K562 (cell line): ENCODE data around the gene PPFIA3. TPM values are rescaled to one million over a fixed set of nuclear protein-coding genes. Genes with fewer than 3 reads are reported as not detected.
A peak's percentile ranks its signal among the peaks of the same experiment; 100 is the strongest.

Experiments
- BRF1 ChIP-seq: IDR thresholded peaks from 3 replicates; pipeline ENCODE4 v1.6.1; 2011; ENCODE audit warnings: borderline replicate concordance, mild to moderate bottlenecking; ENCODE audit not compliant: insufficient read length; ENCODE audit errors: extremely low read depth
- DPF2 ChIP-seq: fragments of 450-650 bp; IDR thresholded peaks from 2 replicates; pipeline ENCODE4 v1.6.1; 2016
- E2F3 ChIP-seq: fragments of 250-450 bp; sonication (Bioruptor Pico); IDR thresholded peaks from 2 replicates; pipeline ENCODE4 v1.4.0; 2020; ENCODE audit warnings: mild to moderate bottlenecking
- EZH2 ChIP-seq: IDR thresholded peaks from 2 replicates; pipeline ENCODE4 v1.6.1; 2012; ENCODE audit warnings: low read depth, mild to moderate bottlenecking, inconsistent platforms, low read length, borderline replicate concordance
- HDAC1 ChIP-seq, 2 experiments: fragments of 450-650 bp; IDR thresholded peaks; 2 replicates each; pipeline ENCODE4 v1.6.1; 2016 to 2017; ENCODE audit warnings: inconsistent platforms in 1 of 2, mild to moderate bottlenecking in 1 of 2, moderate library complexity in 1 of 2
- HDAC8 ChIP-seq: fragments of 450-650 bp; IDR thresholded peaks from 2 replicates; pipeline ENCODE4 v1.6.1; 2016; ENCODE audit warnings: mild to moderate bottlenecking, missing genetic modification characterization, moderate library complexity, missing compliant biosample characterization
- ILK ChIP-seq: fragments of 450-650 bp; IDR thresholded peaks from 2 replicates; pipeline ENCODE4 v1.6.1; 2016; ENCODE audit warnings: missing genetic modification characterization, low read depth, mild to moderate bottlenecking, missing compliant biosample characterization, moderate library complexity, borderline replicate concordance
- KDM2B ChIP-seq: fragments of 250-450 bp; sonication (Bioruptor Pico); IDR thresholded peaks from 2 replicates; pipeline ENCODE4 v1.8.0; 2021; ENCODE audit warnings: mild to moderate bottlenecking, moderate library complexity
- MYC ChIP-seq, 2 experiments: fragments of 250-450 bp in 1 of 2; sonication (Bioruptor Pico) in 1 of 2; IDR thresholded peaks; 2 replicates each; pipeline versions ENCODE4 v1.5.1 to v1.6.1; 2012 to 2021; ENCODE audit warnings: low read depth in 2 of 2, borderline replicate concordance in 1 of 2, improper control_type of control experiment in 1 of 2, low read length in 1 of 2, mild to moderate bottlenecking in 1 of 2, moderate library complexity in 1 of 2
- NFE2 ChIP-seq: IDR thresholded peaks from 2 replicates; pipeline ENCODE4 v1.6.1; 2014; ENCODE audit warnings: antibody characterized with exemption, low read depth
- NFXL1 ChIP-seq: fragments of 450-650 bp; formaldehyde crosslinking; IDR thresholded peaks from 2 replicates; pipeline ENCODE4 v1.4.0; 2021; ENCODE audit warnings: mild to moderate bottlenecking
- PHB2 ChIP-seq: fragments of 450-650 bp; IDR thresholded peaks from 2 replicates; pipeline ENCODE4 v1.6.1; 2017; ENCODE audit warnings: low read depth
- RBFOX2 ChIP-seq: fragments of 200-400 bp; formaldehyde crosslinking; IDR thresholded peaks from 2 replicates; pipeline ENCODE4 v1.6.1; 2017; ENCODE audit warnings: low read depth, mild to moderate bottlenecking, low read length, moderate library complexity
- RBM34 ChIP-seq: fragments of 200-400 bp; formaldehyde crosslinking; IDR thresholded peaks from 2 replicates; pipeline ENCODE4 v1.6.1; 2018; ENCODE audit warnings: low read length, borderline replicate concordance; ENCODE audit not compliant: insufficient read depth
- SPI1 ChIP-seq: IDR thresholded peaks from 2 replicates; pipeline ENCODE4 v1.6.1; 2011; ENCODE audit warnings: low read depth, low read length, control low read depth, borderline replicate concordance
- SRSF1 ChIP-seq: fragments of 200-400 bp; formaldehyde crosslinking; IDR thresholded peaks from 2 replicates; pipeline ENCODE4 v1.6.1; 2017; ENCODE audit warnings: mild to moderate bottlenecking, low read depth, low read length, moderate library complexity
- WHSC1 ChIP-seq: IDR thresholded peaks from one replicate; pipeline ENCODE4 v1.6.1; 2012; ENCODE audit warnings: low read length, control low read depth, inconsistent platforms
- ZKSCAN1 ChIP-seq: fragments of 150-350 bp; IDR thresholded peaks from 2 replicates; pipeline ENCODE4 v1.6.1; 2016; ENCODE audit warnings: low read depth, low read length
- ZNF146 ChIP-seq: IDR thresholded peaks from one replicate; pipeline ENCODE4 v1.6.1; 2018; ENCODE audit warnings: missing compliant biosample characterization; ENCODE audit not compliant: unreplicated experiment
- ZNF217 ChIP-seq: sonication (generic); formaldehyde crosslinking; IDR thresholded peaks from 2 replicates; pipeline ENCODE4 v1.8.0; 2022; ENCODE audit warnings: mild to moderate bottlenecking, missing genetic modification reagents
- ZNF584 ChIP-seq: fragments of 200-800 bp; sonication (Bioruptor generic); IDR thresholded peaks from 2 replicates; pipeline ENCODE4 v1.6.1; 2016; ENCODE audit warnings: low read depth, mild to moderate bottlenecking, missing genetic modification characterization, missing compliant biosample characterization
- ZNF586 ChIP-seq: fragments of 450-650 bp; formaldehyde crosslinking; conservative IDR thresholded peaks from 2 replicates; pipeline ENCODE4 v1.4.0; 2020; ENCODE audit warnings: mild to moderate bottlenecking, moderate library complexity
- polyA plus RNA-seq, 8 experiments: library from polyadenylated mRNA; depleted of rRNA in 4 of 8; stranded (reverse) in 5 of 8; unstranded in 3 of 8; fragments of >200 nt; fragmentation: Nextera tagmentation in 2 of 8; fragmentation: Illumina TruSeq in 1 of 8; extraction: Ambion mirVana in 2 of 8; extraction: Trizol in 1 of 8; gene quantifications; 2 replicates each; pipeline versions ENCODE4 v1.2.1 to v1.2.3, GENCODE V29; 2011 to 2014; ENCODE audit warnings: inconsistent platforms in 1 of 8, missing spikeins in 1 of 8
- total RNA-seq, 7 experiments: library from RNA; depleted of rRNA in 6 of 7; stranded (reverse); fragments of >200 nt in 6 of 7; fragmentation: Illumina TruSeq in 2 of 7; extraction: Trizol in 2 of 7; gene quantifications; 2 replicates each; pipeline versions ENCODE4 v1.2.1 to v1.2.3, GENCODE V29; 2011 to 2021; ENCODE audit warnings: low replicate concordance in 1 of 7
- TF ChIP-seq, protein P1 (sequence below): fragments of 250-450 bp; sonication (Bioruptor Pico); IDR thresholded peaks from 2 replicates; pipeline ENCODE4 v1.5.0; 2021
- TF ChIP-seq, protein P2 (sequence below): fragments of 450-650 bp; formaldehyde crosslinking; IDR thresholded peaks from 2 replicates; pipeline ENCODE4 v1.4.0; 2020; ENCODE audit warnings: mild to moderate bottlenecking, moderate library complexity
- TF ChIP-seq, protein P3 (sequence below): fragments of 250-450 bp; sonication (Bioruptor Pico); IDR thresholded peaks from 2 replicates; pipeline ENCODE4 v1.5.0; 2020; ENCODE audit warnings: mild to moderate bottlenecking
- TF ChIP-seq, protein P4 (sequence below), 2 experiments: fragments of 200-800 bp in 1 of 2; sonication (Bioruptor generic) in 1 of 2; sonication (generic) in 1 of 2; formaldehyde crosslinking in 1 of 2; IDR thresholded peaks in 1 of 2; conservative IDR thresholded peaks in 1 of 2; 2 replicates each; pipeline versions ENCODE4 v1.5.0 to v1.6.1; 2016 to 2020; ENCODE audit warnings: missing compliant biosample characterization in 1 of 2, missing genetic modification characterization in 1 of 2, missing genetic modification reagents in 1 of 2

The PPFIA3 gene
- total and polyA plus RNA-seq, 9 of the 15 experiments (the other 6 are each of a cell fraction or from before 2014, with no cell fraction given) = 0.10 to 53.0 (median 17.6) TPM

DNA sequence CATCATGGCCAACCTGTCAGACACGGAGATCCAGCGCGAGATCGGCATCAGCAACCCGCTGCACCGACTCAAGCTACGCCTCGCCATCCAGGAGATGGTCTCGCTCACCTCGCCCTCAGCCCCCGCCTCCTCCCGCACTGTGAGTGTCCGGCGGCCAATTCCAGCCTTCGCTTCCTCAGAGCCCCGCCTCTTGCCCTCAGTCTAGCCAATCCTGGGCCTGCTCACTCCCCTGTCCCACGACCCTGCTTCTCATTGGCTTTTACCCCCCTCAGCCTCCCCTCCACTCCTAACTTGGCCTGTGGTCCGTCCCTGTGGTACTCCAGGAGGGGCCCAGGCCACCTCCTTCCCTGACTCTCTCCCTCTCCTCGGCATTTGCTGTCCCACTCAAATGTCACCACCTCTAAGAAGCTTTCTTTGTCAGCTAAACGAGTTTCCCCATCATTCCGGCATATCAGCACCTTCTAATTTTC is 23.6 kb downstream of the PPFIA3 start (continued):
- no peak for TF ChIP-seq ZNF217 (CRISPR knock-in tag)
- TF ChIP-seq, protein P1, sequence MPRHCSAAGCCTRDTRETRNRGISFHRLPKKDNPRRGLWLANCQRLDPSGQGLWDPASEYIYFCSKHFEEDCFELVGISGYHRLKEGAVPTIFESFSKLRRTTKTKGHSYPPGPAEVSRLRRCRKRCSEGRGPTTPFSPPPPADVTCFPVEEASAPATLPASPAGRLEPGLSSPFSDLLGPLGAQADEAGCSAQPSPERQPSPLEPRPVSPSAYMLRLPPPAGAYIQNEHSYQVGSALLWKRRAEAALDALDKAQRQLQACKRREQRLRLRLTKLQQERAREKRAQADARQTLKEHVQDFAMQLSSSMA (CRISPR knock-in tag) = no peak
- no peak for TF ChIP-seq SRSF1
- no peak for TF ChIP-seq KDM2B (CRISPR knock-in tag)
- TF ChIP-seq HDAC8 (tag) = no peak
- no peak for TF ChIP-seq ZNF586 (CRISPR knock-in tag)
- no peak for TF ChIP-seq ILK (tag)
- no peak for TF ChIP-seq BRF1
- TF ChIP-seq EZH2 = no peak
- no peak for TF ChIP-seq NFXL1 (CRISPR knock-in tag)
- TF ChIP-seq, protein P2, sequence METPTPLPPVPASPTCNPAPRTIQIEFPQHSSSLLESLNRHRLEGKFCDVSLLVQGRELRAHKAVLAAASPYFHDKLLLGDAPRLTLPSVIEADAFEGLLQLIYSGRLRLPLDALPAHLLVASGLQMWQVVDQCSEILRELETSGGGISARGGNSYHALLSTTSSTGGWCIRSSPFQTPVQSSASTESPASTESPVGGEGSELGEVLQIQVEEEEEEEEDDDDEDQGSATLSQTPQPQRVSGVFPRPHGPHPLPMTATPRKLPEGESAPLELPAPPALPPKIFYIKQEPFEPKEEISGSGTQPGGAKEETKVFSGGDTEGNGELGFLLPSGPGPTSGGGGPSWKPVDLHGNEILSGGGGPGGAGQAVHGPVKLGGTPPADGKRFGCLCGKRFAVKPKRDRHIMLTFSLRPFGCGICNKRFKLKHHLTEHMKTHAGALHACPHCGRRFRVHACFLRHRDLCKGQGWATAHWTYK (CRISPR knock-in tag) = no peak
- TF ChIP-seq MYC (IDR thresholded peaks at IDR 0.05; ENCODE audit: low read depth, low read length) = 0 out of 2 replicates have a peak, but pooled peaks have one; percentile 22
- no peak for TF ChIP-seq MYC (CRISPR knock-in tag; IDR thresholded peaks at IDR 0.05; ENCODE audit: borderline replicate concordance, low read depth)
- TF ChIP-seq, protein P3, sequence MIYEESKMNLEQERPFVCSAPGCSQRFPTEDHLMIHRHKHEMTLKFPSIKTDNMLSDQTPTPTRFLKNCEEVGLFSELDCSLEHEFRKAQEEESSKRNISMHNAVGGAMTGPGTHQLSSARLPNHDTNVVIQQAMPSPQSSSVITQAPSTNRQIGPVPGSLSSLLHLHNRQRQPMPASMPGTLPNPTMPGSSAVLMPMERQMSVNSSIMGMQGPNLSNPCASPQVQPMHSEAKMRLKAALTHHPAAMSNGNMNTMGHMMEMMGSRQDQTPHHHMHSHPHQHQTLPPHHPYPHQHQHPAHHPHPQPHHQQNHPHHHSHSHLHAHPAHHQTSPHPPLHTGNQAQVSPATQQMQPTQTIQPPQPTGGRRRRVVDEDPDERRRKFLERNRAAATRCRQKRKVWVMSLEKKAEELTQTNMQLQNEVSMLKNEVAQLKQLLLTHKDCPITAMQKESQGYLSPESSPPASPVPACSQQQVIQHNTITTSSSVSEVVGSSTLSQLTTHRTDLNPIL (CRISPR knock-in tag) = no peak
- TF ChIP-seq ZNF146 (CRISPR knock-in tag) = no peak
- TF ChIP-seq HDAC1 (IDR thresholded peaks at IDR 0.05) = no peak
- no peak for TF ChIP-seq ZKSCAN1
- TF ChIP-seq E2F3 (CRISPR knock-in tag) = no peak
- TF ChIP-seq DPF2 = peak; percentile 36; the same call in 1 of the 2 replicates
- no peak for TF ChIP-seq SPI1
- TF ChIP-seq, protein P4, sequence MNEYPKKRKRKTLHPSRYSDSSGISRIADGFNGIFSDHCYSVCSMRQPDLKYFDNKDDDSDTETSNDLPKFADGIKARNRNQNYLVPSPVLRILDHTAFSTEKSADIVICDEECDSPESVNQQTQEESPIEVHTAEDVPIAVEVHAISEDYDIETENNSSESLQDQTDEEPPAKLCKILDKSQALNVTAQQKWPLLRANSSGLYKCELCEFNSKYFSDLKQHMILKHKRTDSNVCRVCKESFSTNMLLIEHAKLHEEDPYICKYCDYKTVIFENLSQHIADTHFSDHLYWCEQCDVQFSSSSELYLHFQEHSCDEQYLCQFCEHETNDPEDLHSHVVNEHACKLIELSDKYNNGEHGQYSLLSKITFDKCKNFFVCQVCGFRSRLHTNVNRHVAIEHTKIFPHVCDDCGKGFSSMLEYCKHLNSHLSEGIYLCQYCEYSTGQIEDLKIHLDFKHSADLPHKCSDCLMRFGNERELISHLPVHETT (CRISPR knock-in tag; conservative IDR thresholded peaks at IDR 0.05 in 1 of 2, IDR thresholded peaks at IDR 0.05 in 1 of 2) = no peak
- TF ChIP-seq ZNF584 (CRISPR knock-in tag) = no peak
- 0 out of 2 replicates have a peak, but pooled peaks have one; percentile 35 for TF ChIP-seq RBFOX2
- TF ChIP-seq RBM34 = no peak
- TF ChIP-seq PHB2 = no peak
- no peak for TF ChIP-seq NFE2
- TF ChIP-seq WHSC1 = no peak
